Right lobe of liver (tissue), 4 donors: ENCODE measurements around the gene TPO.

Source experiments
- POLR2A ChIP-seq: fragments of 450-650 bp; IDR thresholded peaks from one replicate; pipeline ENCODE4 v1.6.1; 2017; ENCODE audit warnings: antibody characterized with exemption, mild to moderate bottlenecking
- TF ChIP-seq, protein P1 (sequence below), 4 donors: fragments of 200-600 bp in 3 of 4; fragments of 450-650 bp in 1 of 4; IDR thresholded peaks; one replicate each; pipeline versions ENCODE4 v1.5.1 to v1.8.0; 2016 to 2022; ENCODE audit warnings: antibody characterized with exemption in 4 of 4, mild to moderate bottlenecking in 2 of 4
- donor health status: DM: no; HTN: no; CAD: no.
- donor health status: DM: no; HTN: no; CAD: no.
- donor health status: DM: no; HTN: yes; CAD: no.

- TF ChIP-seq, protein P1, sequence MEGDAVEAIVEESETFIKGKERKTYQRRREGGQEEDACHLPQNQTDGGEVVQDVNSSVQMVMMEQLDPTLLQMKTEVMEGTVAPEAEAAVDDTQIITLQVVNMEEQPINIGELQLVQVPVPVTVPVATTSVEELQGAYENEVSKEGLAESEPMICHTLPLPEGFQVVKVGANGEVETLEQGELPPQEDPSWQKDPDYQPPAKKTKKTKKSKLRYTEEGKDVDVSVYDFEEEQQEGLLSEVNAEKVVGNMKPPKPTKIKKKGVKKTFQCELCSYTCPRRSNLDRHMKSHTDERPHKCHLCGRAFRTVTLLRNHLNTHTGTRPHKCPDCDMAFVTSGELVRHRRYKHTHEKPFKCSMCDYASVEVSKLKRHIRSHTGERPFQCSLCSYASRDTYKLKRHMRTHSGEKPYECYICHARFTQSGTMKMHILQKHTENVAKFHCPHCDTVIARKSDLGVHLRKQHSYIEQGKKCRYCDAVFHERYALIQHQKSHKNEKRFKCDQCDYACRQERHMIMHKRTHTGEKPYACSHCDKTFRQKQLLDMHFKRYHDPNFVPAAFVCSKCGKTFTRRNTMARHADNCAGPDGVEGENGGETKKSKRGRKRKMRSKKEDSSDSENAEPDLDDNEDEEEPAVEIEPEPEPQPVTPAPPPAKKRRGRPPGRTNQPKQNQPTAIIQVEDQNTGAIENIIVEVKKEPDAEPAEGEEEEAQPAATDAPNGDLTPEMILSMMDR (IDR thresholded peaks at IDR 0.05) = no peak
- no peak for TF ChIP-seq POLR2A
Measured at GRCh38 chr2:1581965-1582625, 168.8 kb downstream of the TPO start.
